HG03139 (cell line): ENCODE results near the gene MMP1.

ENCODE experiments used
- ATAC-seq: cut with Tn5 transposase; IDR thresholded peaks from one replicate; pipeline ENCODE4 v1.9.1; 2021; ENCODE audit not compliant: unreplicated experiment

MMP1 gene

GRCh38 chr11:102807921-102808320, 10.0 kb upstream of the MMP1 start:
- no peak for ATAC-seq

- ATAC-seq = no peak
These were observed 8.3 kb upstream of the MMP1 start for GRCh38 chr11:102806296-102806695.

- no peak for ATAC-seq
These were observed 4.4 kb upstream of the MMP1 start for GRCh38 chr11:102802341-102802740.

GRCh38 chr11:102800767-102801166, 2.8 kb upstream of the MMP1 start:
- no peak for ATAC-seq

- ATAC-seq = no peak
These were observed 1.9 kb upstream of the MMP1 start for GRCh38 chr11:102799681-102800340.

GRCh38 chr11:102794382-102794781, 3.6 kb downstream of the MMP1 start:
- ATAC-seq = peak; percentile 88

GRCh38 chr11:102793677-102794290, 4.2 kb downstream of the MMP1 start:
- ATAC-seq = no peak

GRCh38 chr11:102792604-102793003, 5.4 kb downstream of the MMP1 start:
- no peak for ATAC-seq

- ATAC-seq = no peak
These were observed 6.5 kb downstream of the MMP1 start for GRCh38 chr11:102791271-102792036.

- ATAC-seq = no peak
These were observed 9.5 kb downstream of the MMP1 start for GRCh38 chr11:102788334-102788995.

GRCh38 chr11:102784380-102784779, 13.6 kb downstream of the MMP1 start:
- ATAC-seq = no peak

GRCh38 chr11:102783720-102784119, 14.2 kb downstream of the MMP1 start:
- ATAC-seq = no peak

GRCh38 chr11:102783016-102783415, 14.9 kb downstream of the MMP1 start:
- ATAC-seq = no peak

GRCh38 chr11:102781676-102782075, 16.3 kb downstream of the MMP1 start:
- no peak for ATAC-seq

- ATAC-seq = no peak
These were observed 17.5 kb downstream of the MMP1 start, which contains the start of gene MMP10 for GRCh38 chr11:102780491-102780918. Gene MMP10 (minus strand): TSS chr11:102780628. CDS start chr11:102780591, 37 bp downstream.

- ATAC-seq = no peak
These were observed 21.5 kb downstream of the MMP1 start for GRCh38 chr11:102776454-102776853.

- ATAC-seq = no peak
These were observed 24.6 kb downstream of the MMP1 start for GRCh38 chr11:102773386-102773785.

GRCh38 chr11:102771351-102771750, 26.6 kb downstream of the MMP1 start:
- ATAC-seq = no peak

- no peak for ATAC-seq
These were observed 27.8 kb downstream of the MMP1 start for GRCh38 chr11:102770191-102770590.

- ATAC-seq = no peak
These were observed 30.2 kb downstream of the MMP1 start for GRCh38 chr11:102767800-102768199.

- no peak for ATAC-seq
These were observed 34.5 kb downstream of the MMP1 start for GRCh38 chr11:102763440-102763839.
